MM.1S (cell line): ENCODE data around the gene GJA4.

Experiments
- DNase-seq: peaks from one replicate; pipeline ENCODE4 v3.0.0-alpha.2; 2015
- H2AFZ ChIP-seq: fragments of 300-600 bp; sonication (generic); 2 replicates; pipeline ENCODE4 v1.6.0; 2016; ENCODE audit warnings: antibody characterized with exemption, low read length
- H3F3A ChIP-seq: fragments of 300-600 bp; sonication (generic); 2 replicates; pipeline ENCODE4 v1.6.1; 2016; ENCODE audit warnings: mild to moderate bottlenecking, antibody characterized with exemption, low read length, moderate library complexity, mixed read lengths; ENCODE audit not compliant: insufficient read depth
- H3K27ac ChIP-seq: fragments of 300-600 bp; sonication (generic); 2 replicates; pipeline ENCODE4 v1.5.1; 2016; ENCODE audit warnings: mild to moderate bottlenecking, low read length
- H3K27me3 ChIP-seq: fragments of 300-600 bp; sonication (generic); replicated peaks from 2 replicates; pipeline ENCODE4 v1.6.0; 2016; ENCODE audit warnings: low read length; ENCODE audit not compliant: insufficient read depth
- H3K36me3 ChIP-seq: fragments of 300-600 bp; sonication (generic); replicated peaks from 2 replicates; pipeline ENCODE4 v1.6.1; 2016; ENCODE audit warnings: mild to moderate bottlenecking, low read length, mixed read lengths; ENCODE audit not compliant: insufficient read depth
- H3K4me1 ChIP-seq: fragments of 300-600 bp; sonication (generic); 2 replicates; pipeline ENCODE4 v1.6.1; 2016; ENCODE audit warnings: low read length, mixed read lengths
- H3K4me2 ChIP-seq: fragments of 300-600 bp; sonication (generic); 2 replicates; pipeline ENCODE4 v1.6.0; 2016; ENCODE audit warnings: low read depth, low read length
- H3K4me3 ChIP-seq: fragments of 300-600 bp; sonication (generic); 2 replicates; pipeline ENCODE4 v1.5.1; 2016; ENCODE audit warnings: low read length, mixed read lengths
- H3K79me2 ChIP-seq: fragments of 300-600 bp; sonication (generic); 2 replicates; pipeline ENCODE4 v1.6.1; 2016; ENCODE audit warnings: mixed run types, low read length, mixed read lengths
- H3K9ac ChIP-seq: fragments of 300-600 bp; sonication (generic); 2 replicates; pipeline ENCODE4 v1.6.1; 2016; ENCODE audit warnings: low read length, mixed read lengths
- H3K9me2 ChIP-seq: fragments of 300-600 bp; sonication (generic); replicated peaks from 2 replicates; pipeline ENCODE4 v1.6.1; 2016; ENCODE audit warnings: mild to moderate bottlenecking, low read length, mixed read lengths; ENCODE audit not compliant: insufficient read depth
- H3K9me3 ChIP-seq: fragments of 300-600 bp; sonication (generic); replicated peaks from 2 replicates; pipeline ENCODE4 v1.6.1; 2016; ENCODE audit warnings: mild to moderate bottlenecking, low read length, mixed read lengths; ENCODE audit not compliant: insufficient read depth
- H4K20me1 ChIP-seq: fragments of 300-600 bp; sonication (generic); 2 replicates; pipeline ENCODE4 v1.6.1; 2016; ENCODE audit warnings: mild to moderate bottlenecking, low read length, moderate library complexity, mixed read lengths; ENCODE audit not compliant: insufficient read depth
- CTCF ChIP-seq: fragments of 300-600 bp; sonication (generic); IDR thresholded peaks from 2 replicates; pipeline ENCODE4 v1.5.1; 2016; ENCODE audit warnings: antibody characterized with exemption, low read length, mixed read lengths
- EZH2 ChIP-seq: fragments of 300-600 bp; sonication (generic); optimal IDR thresholded peaks from 2 replicates; pipeline ENCODE3; 2017; ENCODE audit warnings: low read depth, mild to moderate bottlenecking, antibody characterized with exemption, low read length, mixed read lengths
- EZH2phosphoT487 ChIP-seq: fragments of 300-600 bp; sonication (generic); IDR thresholded peaks from 2 replicates; pipeline ENCODE4 v1.6.1; 2018; ENCODE audit warnings: antibody characterized with exemption, low read length

The GJA4 gene

GRCh38 chr1:34824817-34825454 is 32.1 kb downstream of the GJA4 start:
- H3K9ac ChIP-seq, result no peak overlapping the region
- no peaks in the 10 kb centered on the region for H3K79me2 ChIP-seq
- H3K4me3 ChIP-seq, result no peak overlapping the region
- H3K4me1 ChIP-seq, result no peaks in the 10 kb centered on the region
- no peak overlapping the region for H3K4me2 ChIP-seq
- no peaks in the 10 kb centered on the region for H3K36me3 ChIP-seq
- no peaks in the 10 kb centered on the region for H3K27me3 ChIP-seq
- DNase-seq, result no peak
- no peak overlapping the region for H3K27ac ChIP-seq
- no peak overlapping the region for H2AFZ ChIP-seq
- no peaks in the 10 kb centered on the region for H3K9me3 ChIP-seq
- TF ChIP-seq CTCF (no peak), EZH2phosphoT487 (no peak), EZH2 (no peak)
- H3F3A ChIP-seq, result no peaks in the 10 kb centered on the region
- no peaks in the 10 kb centered on the region for H3K9me2 ChIP-seq
- no peaks in the 10 kb centered on the region for H4K20me1 ChIP-seq

- Histone ChIP-seq H2AFZ (no peak overlapping the region), H3K9ac (no peak overlapping the region), H3K9me2 (no peaks in the 10 kb centered on the region)
Measured at GRCh38 chr1:34825455-34826091, 32.8 kb downstream of the GJA4 start.

GRCh38 chr1:34827341-34827941 is 34.6 kb downstream of the GJA4 start:
- Histone ChIP-seq H3K27ac (no peak overlapping the region), H3K36me3 (no peaks in the 10 kb centered on the region), H2AFZ (no peak overlapping the region), H3K79me2 (no peaks in the 10 kb centered on the region), H3K9me2 (no peaks in the 10 kb centered on the region), H4K20me1 (no peaks in the 10 kb centered on the region), H3K4me3 (no peak overlapping the region), H3K9me3 (no peaks in the 10 kb centered on the region), H3K9ac (no peak overlapping the region), H3K4me2 (no peak overlapping the region), H3K27me3 (no peaks in the 10 kb centered on the region), H3F3A (no peaks in the 10 kb centered on the region), H3K4me1 (no peaks in the 10 kb centered on the region)
- TF ChIP-seq EZH2 (no peak), EZH2phosphoT487 (no peak), CTCF (no peak)
- DNase-seq, result no peak

More at GRCh38 chr1:34825455-34826091, 32.8 kb downstream of the GJA4 start:
- no peaks in the 10 kb centered on the region for H3F3A ChIP-seq
- no peak for DNase-seq
- no peaks in the 10 kb centered on the region for H3K4me1 ChIP-seq
- H4K20me1 ChIP-seq, result no peaks in the 10 kb centered on the region
- H3K9me3 ChIP-seq, result no peaks in the 10 kb centered on the region
- TF ChIP-seq CTCF (no peak), EZH2 (no peak), EZH2phosphoT487 (no peak)
- no peaks in the 10 kb centered on the region for H3K79me2 ChIP-seq
- H3K36me3 ChIP-seq, result no peaks in the 10 kb centered on the region
- no peak overlapping the region for H3K4me2 ChIP-seq
- H3K27ac ChIP-seq, result no peak overlapping the region
- no peak overlapping the region for H3K4me3 ChIP-seq
- H3K27me3 ChIP-seq, result no peaks in the 10 kb centered on the region
